Measurements from ENCODE around the gene SEC61B. TPM values are rescaled to one million over a fixed set of nuclear protein-coding genes. Genes with fewer than 3 reads are reported as not detected.
A peak's percentile ranks its signal among the peaks of the same experiment; 100 is the strongest.

The SEC61B gene
- 100 to 1,000 TPM; 153 to 187 TPM for total RNA-seq
- polyA plus RNA-seq (2013, experiment 1 of 2): 189 TPM
- 214 TPM for polyA plus RNA-seq (2013, experiment 2 of 2)
- long read RNA-seq, experiment 1, transcript SEC61B-201 (4 exons, 545 nt): major isoform, 94 of 107 reads
- long read RNA-seq, experiment 1, partial matches to known transcripts: 13 of 107 reads
- long read RNA-seq, experiment 1, other reads (novel, unspliced or antisense): 0 of 107 reads
- long read RNA-seq, experiment 2, transcript SEC61B-201 (4 exons, 545 nt): major isoform, 100 of 105 reads
- long read RNA-seq, experiment 2, partial matches to known transcripts: 0 of 105 reads
- long read RNA-seq, experiment 2, other reads (novel, unspliced or antisense): 3 of 105 reads
- long read RNA-seq, experiment 3, transcript SEC61B-201 (4 exons, 545 nt): major isoform, 40 of 40 reads
- long read RNA-seq, experiment 3, partial matches to known transcripts: 0 of 40 reads
- long read RNA-seq, experiment 3, other reads (novel, unspliced or antisense): 0 of 40 reads
- long read RNA-seq, experiment 4, transcript SEC61B-201 (4 exons, 545 nt): major isoform, 10 of 15 reads
- long read RNA-seq, experiment 4, partial matches to known transcripts: 0 of 15 reads
- long read RNA-seq, experiment 4, other reads (novel, unspliced or antisense): 4 of 15 reads

GRCh38 chr9:99221621-99222415 lies at the start of gene SEC61B, which contains the start of gene ALG2:
TSS of gene SEC61B (plus strand) at chr9:99222282. CDS start at chr9:99222364, 82 bp downstream.
TSS of gene ALG2 (minus strand) at chr9:99221942. CDS start at chr9:99221894, 48 bp downstream.
- peak; percentile 17 for TF ChIP-seq CTCF (conservative IDR thresholded peaks at IDR 0.05)
- H3K27ac Mint-ChIP-seq: peak within 1 kb of the TSS; percentile 100
- H3K27me3 Mint-ChIP-seq (ENCODE audit: insufficient read depth): no peaks in the 10 kb centered on the region
- peaks cover 25% of the 10 kb centered on the region for H3K4me1 Mint-ChIP-seq
- H3K9me3 Mint-ChIP-seq: no peaks in the 10 kb centered on the region
- H3K4me3 Mint-ChIP-seq: peak within 1 kb of the TSS; percentile 99
- peaks cover 41% of the 10 kb centered on the region for H3K36me3 Mint-ChIP-seq (ENCODE audit: low read depth)
- Histone ChIP-seq H3K27me3 (ENCODE audit: control insufficient read depth, insufficient read depth, low read length, poor library complexity, severe bottlenecking) (no peaks in the 10 kb centered on the region), H3K4me1 (ENCODE audit: control insufficient read depth, insufficient read depth, low read length) (no peaks in the 10 kb centered on the region), H3K36me3 (ENCODE audit: control insufficient read depth, insufficient read depth, low read length) (peaks cover 56% of the 10 kb centered on the region), H3K27ac (ENCODE audit: low read depth, low read length) (peak within 1 kb of the TSS; percentile 98), H3K4me3 (ENCODE audit: low read length) (peak within 1 kb of the TSS; percentile 88), H3K9ac (ENCODE audit: extremely low read depth, low read length, poor library complexity, severe bottlenecking) (peak within 1 kb of the TSS; percentile 99), H3K9me3 (ENCODE audit: control insufficient read depth, low read length) (no peaks in the 10 kb centered on the region)
- DNase-seq: peak; percentile 96
- WGBS, 2 experiments (ENCODE audit: insufficient coverage in 1 of 2, insufficient read length in 1 of 2): 0% methylated on average over 14 to 70 of the region's 70 CpGs

- H3K4me3 ChIP-seq (ENCODE audit: low read length): peak overlapping the region; percentile 29
- no peak overlapping the region for H3K27ac ChIP-seq (ENCODE audit: low read depth, low read length)
- TF ChIP-seq CTCF (conservative IDR thresholded peaks at IDR 0.05): no peak
- H3K9me3 ChIP-seq (ENCODE audit: control insufficient read depth, low read length): no peaks in the 10 kb centered on the region
- H3K36me3 Mint-ChIP-seq (ENCODE audit: low read depth): no peaks in the 10 kb centered on the region
- no peaks in the 10 kb centered on the region for H3K36me3 ChIP-seq (ENCODE audit: control insufficient read depth, insufficient read depth, low read length)
- no peak overlapping the region for H3K4me3 Mint-ChIP-seq
- H3K9ac ChIP-seq (ENCODE audit: extremely low read depth, low read length, poor library complexity, severe bottlenecking): no peak overlapping the region
- DNase-seq: no peak
- peaks cover 59% of the 10 kb centered on the region for H3K4me1 Mint-ChIP-seq
- no peaks in the 10 kb centered on the region for H3K9me3 Mint-ChIP-seq
- peaks cover 45% of the 10 kb centered on the region for H3K4me1 ChIP-seq (ENCODE audit: control insufficient read depth, insufficient read depth, low read length)
- peaks cover under 1% of the 10 kb centered on the region for H3K27me3 ChIP-seq (ENCODE audit: control insufficient read depth, insufficient read depth, low read length, poor library complexity, severe bottlenecking)
- H3K27ac Mint-ChIP-seq: peak overlapping the region; percentile 45
- 83 to 86% methylated on average over 3 to 10 of the region's 10 CpGs for WGBS, 2 experiments (ENCODE audit: insufficient coverage in 1 of 2, insufficient read length in 1 of 2)
- no peaks in the 10 kb centered on the region for H3K27me3 Mint-ChIP-seq (ENCODE audit: insufficient read depth)
Observed at GRCh38 chr9:99173570-99174504, 48.2 kb upstream of the SEC61B start.

Data from endodermal cell (in vitro differentiated cells).